ENCODE measurements around the gene RPS15. TPM values are rescaled to one million over a fixed set of nuclear protein-coding genes. Genes with fewer than 3 reads are reported as not detected.

Gene RPS15
- total and polyA plus RNA-seq, 4 experiments from 2014 or later, result 1,715 to 2,757 (median 2,201) TPM

- H3K4me1 ChIP-seq (ENCODE audit: insufficient read depth, low read length), result peaks cover 8% of the 10 kb centered on the region
- Mint-ChIP-seq H3K36me3 (peaks cover 32 to 52% of the 10 kb centered on the region in 2 donors), H3K4me1 (peaks cover 6 to 21% (median 12%) of the 10 kb centered on the region in 4 donors), H3K4me3 (no peak overlapping the region), H3K9me3 (peaks cover 0 to 7% (median 0%) of the 10 kb centered on the region in 8 donors), H3K27me3 (no peaks in the 10 kb centered on the region), H3K27ac (no peak overlapping the region)
- H3K9me3 ChIP-seq (ENCODE audit: control insufficient read depth in 1 of 2, low read length in 2 of 2), result no peaks in the 10 kb centered on the region
- H3K4me3 ChIP-seq (ENCODE audit: low read length in 2 of 2), result no peak overlapping the region
- peaks cover 85% of the 10 kb centered on the region for H3K36me3 ChIP-seq (ENCODE audit: insufficient read depth, low read length)
- no peaks in the 10 kb centered on the region for H3K27me3 ChIP-seq (ENCODE audit: insufficient read depth, low read length)
- ChIA-PET CTCF (ENCODE audit: partially characterized antibody) (no interaction called here), POLR2A (ENCODE audit: partially characterized antibody) (interaction anchor here (1.6 to 2.0 kb wide), 2 partner anchors 13 to 153 kb away, joined by 4 to 5 read pairs; partner anchors contain the start of gene CIRBP)
- intact Hi-C loops (cut with micrococcal nuclease), result no loop called here
- no peak overlapping the region for H3K27ac ChIP-seq (ENCODE audit: low read depth, low read length)
- no peak for DNase-seq
These were observed 16.3 kb upstream of the RPS15 start for GRCh38 chr19:1421958-1422305.

GRCh38 chr19:1422360-1422759 lies 15.8 kb upstream of the RPS15 start:
- CTCF ChIA-PET (ENCODE audit: partially characterized antibody), result no interaction called here
- H3K9me3 ChIP-seq (ENCODE audit: control insufficient read depth in 1 of 2, low read length in 2 of 2), result no peaks in the 10 kb centered on the region

GRCh38 chr19:1422943-1423342 lies 15.3 kb upstream of the RPS15 start:
- H3K36me3 ChIP-seq (ENCODE audit: insufficient read depth, low read length), result peaks cover 80% of the 10 kb centered on the region
- H3K4me1 ChIP-seq (ENCODE audit: insufficient read depth, low read length), result no peaks in the 10 kb centered on the region
- ChIA-PET POLR2A (ENCODE audit: partially characterized antibody) (interaction anchor here (1.6 kb wide), 1 partner anchor 154 kb away, joined by 4 read pairs; the partner anchor contains the start of gene CIRBP), CTCF (ENCODE audit: partially characterized antibody) (no interaction called here)
- Mint-ChIP-seq H3K27me3 (no peaks in the 10 kb centered on the region), H3K9me3 (peaks cover 0 to 7% (median 0%) of the 10 kb centered on the region in 8 donors), H3K4me1 (peaks cover under 1 to 13% (median 5%) of the 10 kb centered on the region in 4 donors), H3K36me3 (peaks cover 28 to 51% of the 10 kb centered on the region in 2 donors), H3K4me3 (peak overlapping the region in 1 of 8 donors; percentile 42), H3K27ac (peak overlapping the region in 2 of 7 donors; percentile 41 to 54)
- no peak overlapping the region for H3K4me3 ChIP-seq (ENCODE audit: low read length in 2 of 2)
- H3K27ac ChIP-seq (ENCODE audit: low read depth, low read length), result no peak overlapping the region
- H3K27me3 ChIP-seq (ENCODE audit: insufficient read depth, low read length), result no peaks in the 10 kb centered on the region
- intact Hi-C loops (cut with micrococcal nuclease), result no loop called here
- no peak for DNase-seq
- no peaks in the 10 kb centered on the region for H3K9me3 ChIP-seq (ENCODE audit: control insufficient read depth in 1 of 2, low read length in 2 of 2)

More at GRCh38 chr19:1422360-1422759, 15.8 kb upstream of the RPS15 start:
- intact Hi-C loops (cut with micrococcal nuclease), result no loop called here
- Histone ChIP-seq H3K4me3 (ENCODE audit: low read length in 2 of 2) (no peak overlapping the region), H3K4me1 (ENCODE audit: insufficient read depth, low read length) (peaks cover 4% of the 10 kb centered on the region), H3K36me3 (ENCODE audit: insufficient read depth, low read length) (peaks cover 81% of the 10 kb centered on the region), H3K27me3 (ENCODE audit: insufficient read depth, low read length) (no peaks in the 10 kb centered on the region), H3K27ac (ENCODE audit: low read depth, low read length) (no peak overlapping the region)
- Mint-ChIP-seq H3K27me3 (no peaks in the 10 kb centered on the region), H3K9me3 (peaks cover 0 to 7% (median 0%) of the 10 kb centered on the region in 8 donors), H3K4me1 (peaks cover 4 to 17% (median 9%) of the 10 kb centered on the region in 4 donors), H3K27ac (no peak overlapping the region), H3K36me3 (peaks cover 31 to 50% of the 10 kb centered on the region in 2 donors), H3K4me3 (no peak overlapping the region)
- DNase-seq, result no peak
- POLR2A ChIA-PET (ENCODE audit: partially characterized antibody), result interaction anchor here (1.6 kb wide), 1 partner anchor 153 kb away, joined by 4 read pairs; the partner anchor contains the start of gene CIRBP

GRCh38 chr19:1423436-1424191 lies 14.6 kb upstream of the RPS15 start:
- peaks cover 79% of the 10 kb centered on the region for H3K36me3 ChIP-seq (ENCODE audit: insufficient read depth, low read length)
- H3K9me3 Mint-ChIP-seq, result peaks cover 0 to 7% (median 0%) of the 10 kb centered on the region in 8 donors
- H3K4me3 Mint-ChIP-seq, result no peak overlapping the region
- ChIA-PET POLR2A (ENCODE audit: partially characterized antibody) (interaction anchor here (1.6 kb wide), 1 partner anchor 154 kb away, joined by 4 read pairs; the partner anchor contains the start of gene CIRBP), CTCF (ENCODE audit: partially characterized antibody) (no interaction called here)
- H3K27me3 ChIP-seq (ENCODE audit: insufficient read depth, low read length), result no peaks in the 10 kb centered on the region
- peaks cover 0 to 13% (median 5%) of the 10 kb centered on the region in 4 donors for H3K4me1 Mint-ChIP-seq
- H3K4me1 ChIP-seq (ENCODE audit: insufficient read depth, low read length), result no peaks in the 10 kb centered on the region
- H3K27me3 Mint-ChIP-seq, result no peaks in the 10 kb centered on the region
- H3K36me3 Mint-ChIP-seq, result peaks cover 28 to 50% of the 10 kb centered on the region in 2 donors
- H3K4me3 ChIP-seq (ENCODE audit: low read length in 2 of 2), result no peak overlapping the region
- peak overlapping the region in 2 of 7 donors; percentile 2 to 54 for H3K27ac Mint-ChIP-seq
- no peak overlapping the region for H3K27ac ChIP-seq (ENCODE audit: low read depth, low read length)
- no peak for DNase-seq
- no peaks in the 10 kb centered on the region for H3K9me3 ChIP-seq (ENCODE audit: control insufficient read depth in 1 of 2, low read length in 2 of 2)
- intact Hi-C loops (cut with micrococcal nuclease), result no loop called here

GRCh38 chr19:1424192-1424955 lies 13.8 kb upstream of the RPS15 start:
- peaks cover 0 to 13% (median 5%) of the 10 kb centered on the region in 4 donors for H3K4me1 Mint-ChIP-seq
- Histone ChIP-seq H3K4me3 (ENCODE audit: low read length in 2 of 2) (no peak overlapping the region), H3K9me3 (ENCODE audit: control insufficient read depth in 1 of 2, low read length in 2 of 2) (no peaks in the 10 kb centered on the region), H3K27ac (ENCODE audit: low read depth, low read length) (no peak overlapping the region), H3K27me3 (ENCODE audit: insufficient read depth, low read length) (no peaks in the 10 kb centered on the region), H3K36me3 (ENCODE audit: insufficient read depth, low read length) (peaks cover 75% of the 10 kb centered on the region), H3K4me1 (ENCODE audit: insufficient read depth, low read length) (no peaks in the 10 kb centered on the region)
- intact Hi-C loops (cut with micrococcal nuclease), result no loop called here
- H3K27ac Mint-ChIP-seq, result peak overlapping the region in 2 of 7 donors; percentile 42 to 48
- H3K36me3 Mint-ChIP-seq, result peaks cover 23 to 45% of the 10 kb centered on the region in 2 donors
- no peak overlapping the region for H3K4me3 Mint-ChIP-seq
- ChIA-PET POLR2A (ENCODE audit: partially characterized antibody) (no interaction called here), CTCF (ENCODE audit: partially characterized antibody) (no interaction called here)
- peaks cover 0 to 7% (median 0%) of the 10 kb centered on the region in 8 donors for H3K9me3 Mint-ChIP-seq
- DNase-seq, result no peak
- no peaks in the 10 kb centered on the region for H3K27me3 Mint-ChIP-seq

GRCh38 chr19:1425102-1425837 lies 12.9 kb upstream of the RPS15 start:
- Mint-ChIP-seq H3K36me3 (peaks cover 19 to 42% of the 10 kb centered on the region in 2 donors), H3K27ac (peak overlapping the region in 1 of 7 donors; percentile 48), H3K4me1 (peaks cover 0 to 13% (median 5%) of the 10 kb centered on the region in 4 donors), H3K27me3 (no peaks in the 10 kb centered on the region), H3K9me3 (peaks cover 0 to 4% (median 0%) of the 10 kb centered on the region in 8 donors), H3K4me3 (peak overlapping the region in 1 of 8 donors; percentile 41)
- Histone ChIP-seq H3K36me3 (ENCODE audit: insufficient read depth, low read length) (peaks cover 76% of the 10 kb centered on the region), H3K27ac (ENCODE audit: low read depth, low read length) (no peak overlapping the region), H3K27me3 (ENCODE audit: insufficient read depth, low read length) (no peaks in the 10 kb centered on the region), H3K4me3 (ENCODE audit: low read length in 2 of 2) (no peak overlapping the region), H3K9me3 (ENCODE audit: control insufficient read depth in 1 of 2, low read length in 2 of 2) (no peaks in the 10 kb centered on the region), H3K4me1 (ENCODE audit: insufficient read depth, low read length) (no peaks in the 10 kb centered on the region)
- DNase-seq, result no peak
- intact Hi-C loops (cut with micrococcal nuclease), result no loop called here
- ChIA-PET CTCF (ENCODE audit: partially characterized antibody) (interaction anchor here (0.5 kb wide), 1 partner anchor 39 kb away, joined by 3 read pairs; no protein-coding TSS in a partner anchor), POLR2A (ENCODE audit: partially characterized antibody) (no interaction called here)
